Prostate gland (tissue), 2 donors: ENCODE measurements around the gene TTN.

Source experiments
- POLR2AphosphoS5 ChIP-seq: sonication (generic); formaldehyde crosslinking; IDR thresholded peaks from one replicate; pipeline ENCODE4 v1.6.1; 2017; ENCODE audit warnings: antibody characterized with exemption
- TF ChIP-seq, protein P1 (sequence below), 4 experiments: fragments of 200-600 bp in 2 of 4; fragments of 450-650 bp in 2 of 4; sonication (generic) in 2 of 4; IDR thresholded peaks; 1 replicate in 3 of 4; 2 replicates in 1 of 4; pipeline ENCODE4 v1.5.1; 2016 to 2019; ENCODE audit warnings: antibody characterized with exemption in 4 of 4, mild to moderate bottlenecking in 2 of 4, moderate library complexity in 2 of 4

DNA sequence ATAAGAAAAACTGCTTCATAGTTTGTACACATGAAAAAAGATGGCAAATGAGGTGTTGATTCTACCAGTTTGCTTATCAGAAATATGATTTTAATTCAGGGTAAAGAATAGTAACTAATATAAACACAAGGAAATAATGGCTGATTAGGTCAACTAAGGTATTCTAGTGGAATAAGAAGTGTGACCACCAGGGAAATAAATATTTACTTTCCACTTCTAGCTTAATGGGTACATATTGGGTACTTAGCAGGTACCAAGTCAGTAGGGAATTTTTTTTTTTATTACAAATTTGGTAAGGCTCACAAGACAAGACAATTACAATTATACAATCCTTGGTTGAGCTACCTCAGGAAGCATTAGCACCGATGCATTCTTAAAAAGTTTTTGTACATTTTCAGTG is 191.3 kb downstream of the TTN start:
- TF ChIP-seq, protein P1, sequence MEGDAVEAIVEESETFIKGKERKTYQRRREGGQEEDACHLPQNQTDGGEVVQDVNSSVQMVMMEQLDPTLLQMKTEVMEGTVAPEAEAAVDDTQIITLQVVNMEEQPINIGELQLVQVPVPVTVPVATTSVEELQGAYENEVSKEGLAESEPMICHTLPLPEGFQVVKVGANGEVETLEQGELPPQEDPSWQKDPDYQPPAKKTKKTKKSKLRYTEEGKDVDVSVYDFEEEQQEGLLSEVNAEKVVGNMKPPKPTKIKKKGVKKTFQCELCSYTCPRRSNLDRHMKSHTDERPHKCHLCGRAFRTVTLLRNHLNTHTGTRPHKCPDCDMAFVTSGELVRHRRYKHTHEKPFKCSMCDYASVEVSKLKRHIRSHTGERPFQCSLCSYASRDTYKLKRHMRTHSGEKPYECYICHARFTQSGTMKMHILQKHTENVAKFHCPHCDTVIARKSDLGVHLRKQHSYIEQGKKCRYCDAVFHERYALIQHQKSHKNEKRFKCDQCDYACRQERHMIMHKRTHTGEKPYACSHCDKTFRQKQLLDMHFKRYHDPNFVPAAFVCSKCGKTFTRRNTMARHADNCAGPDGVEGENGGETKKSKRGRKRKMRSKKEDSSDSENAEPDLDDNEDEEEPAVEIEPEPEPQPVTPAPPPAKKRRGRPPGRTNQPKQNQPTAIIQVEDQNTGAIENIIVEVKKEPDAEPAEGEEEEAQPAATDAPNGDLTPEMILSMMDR (IDR thresholded peaks at IDR 0.05): no peak
- no peak for TF ChIP-seq POLR2AphosphoS5
